CMK (cell line): Measurements from ENCODE around the gene TCAP.

Experiments used
- DNase-seq: peaks from one replicate; pipeline ENCODE4 v3.0.0-alpha.2; 2010; ENCODE audit warnings: low read depth

The TCAP gene

GRCh38 chr17:39629494-39629880 lies 35.7 kb upstream of the TCAP start:
- no peak for DNase-seq

GRCh38 chr17:39629898-39630297 lies 35.3 kb upstream of the TCAP start:
- DNase-seq = no peak

- no peak for DNase-seq
Observed at GRCh38 chr17:39631403-39631802, 33.7 kb upstream of the TCAP start.

- DNase-seq = no peak
Observed at GRCh38 chr17:39632153-39632941, 32.8 kb upstream of the TCAP start.

- DNase-seq = no peak
Observed at GRCh38 chr17:39633570-39634183, 31.5 kb upstream of the TCAP start.

GRCh38 chr17:39634384-39634871 lies 30.7 kb upstream of the TCAP start:
- no peak for DNase-seq

- DNase-seq = no peak
Observed at GRCh38 chr17:39635614-39636176, 29.5 kb upstream of the TCAP start.

GRCh38 chr17:39636587-39636926 lies 28.6 kb upstream of the TCAP start:
- DNase-seq = no peak

GRCh38 chr17:39636927-39637736 lies 28.0 kb upstream of the TCAP start, which contains the start of gene STARD3:
TSS of gene STARD3 (plus strand) at chr17:39637144. CDS start at chr17:39653532, 16,388 bp downstream.
- peak; percentile 74 for DNase-seq

- DNase-seq = no peak
Observed at GRCh38 chr17:39638317-39638716, 26.8 kb upstream of the TCAP start.

- DNase-seq = no peak
Observed at GRCh38 chr17:39639043-39639442, 26.1 kb upstream of the TCAP start.

GRCh38 chr17:39639566-39640458 lies 25.3 kb upstream of the TCAP start:
- no peak for DNase-seq

- no peak for DNase-seq
Observed at GRCh38 chr17:39640591-39641031, 24.5 kb upstream of the TCAP start.

- DNase-seq = no peak
Observed at GRCh38 chr17:39641097-39641496, 24.1 kb upstream of the TCAP start.

- DNase-seq = no peak
Observed at GRCh38 chr17:39641883-39642282, 23.3 kb upstream of the TCAP start.

- DNase-seq = no peak
Observed at GRCh38 chr17:39642291-39643074, 22.7 kb upstream of the TCAP start.

- no peak for DNase-seq
Observed at GRCh38 chr17:39643271-39643670, 21.9 kb upstream of the TCAP start.

GRCh38 chr17:39647256-39647655 lies 17.9 kb upstream of the TCAP start:
- DNase-seq = no peak

GRCh38 chr17:39648616-39649366 lies 16.4 kb upstream of the TCAP start:
- no peak for DNase-seq

GRCh38 chr17:39650121-39650579 lies 15.0 kb upstream of the TCAP start:
- no peak for DNase-seq
